HCT116 (cell line): ENCODE measurements around the gene OR5A2. TPM values are rescaled to one million over a fixed set of nuclear protein-coding genes. Genes with fewer than 3 reads are reported as not detected.

Experiments used
- ATAC-seq: fragments of 200-7000 bp; cut with Tn5 transposase; 2 replicates; pipeline ENCODE4 v1.9.1; 2020; ENCODE audit warnings: mild to moderate bottlenecking, moderate library complexity
- BruUV-seq: library from RNA; stranded (reverse); fragments of 400-500 nt; replicated peaks from 2 replicates; lab custom pipeline; 2021; lab: Mats Ljungman, UMichigan
- CTCF ChIA-PET: fragments of 300-600 bp; sonication (Branson Sonifier 250); formaldehyde crosslinking; loops from one replicate; lab custom pipeline; 2021; ENCODE audit warnings: antibody characterized with exemption; lab: Charles Lee
- POLR2A ChIA-PET: fragments of 300-600, 350-600 bp; sonication (Branson Sonifier 250); formaldehyde crosslinking; loops from one replicate; lab custom pipeline; 2021; ENCODE audit warnings: antibody characterized with exemption; lab: Charles Lee
- RAD21 ChIA-PET, 2 experiments: fragments of 300-600 bp; sonication (Branson Sonifier 250); formaldehyde crosslinking; loops; one replicate each; lab custom pipeline; 2023; ENCODE audit warnings: low total read pairs in 2 of 2; ENCODE audit not compliant: uncharacterized antibody in 2 of 2, unreplicated experiment in 2 of 2, low non-redundant PET in 1 of 2; lab: Charles Lee
- DNase-seq: peaks from one replicate; pipeline ENCODE4 v3.0.0-alpha.2; 2010; ENCODE audit warnings: low read depth, low spot score
- H2AFZ ChIP-seq: fragments of 200-600 bp; shearing (Covaris generic), sonication (generic); 2 replicates; pipeline ENCODE4 v1.6.1; 2017; ENCODE audit warnings: low read depth, mixed run types, mixed read lengths, antibody characterized with exemption, low read length; ENCODE audit not compliant: poor library complexity, severe bottlenecking
- H3K27ac ChIP-seq: 2 replicates; pipeline ENCODE4 v1.5.1; 2012; ENCODE audit warnings: low read depth, low read length
- H3K27me3 ChIP-seq: fragments of 200-600 bp; sonication (generic); 2 replicates; pipeline ENCODE4 v1.6.1; 2016; ENCODE audit warnings: mixed run types, low read length, mixed read lengths; ENCODE audit not compliant: insufficient read depth
- H3K36me3 ChIP-seq, 2 experiments: fragments of 200-500 bp in 1 of 2; fragments of 200-600 bp in 1 of 2; sonication (Bioruptor generic) in 1 of 2; sonication (generic) in 1 of 2; 2 replicates each; pipeline versions ENCODE4 v1.5.1 to v1.6.1; 2014 to 2016; ENCODE audit warnings: low read length in 2 of 2, inconsistent platforms in 1 of 2, mixed read lengths in 1 of 2, mixed run types in 1 of 2; ENCODE audit not compliant: insufficient read depth in 2 of 2, control insufficient read depth in 1 of 2
- H3K4me1 ChIP-seq, 2 experiments: fragments of 200-600 bp in 1 of 2; sonication (generic) in 1 of 2; 2 replicates each; pipeline versions ENCODE4 v1.5.1 to v1.6.1; 2012 to 2017; ENCODE audit warnings: low read length in 2 of 2, inconsistent platforms in 1 of 2, mild to moderate bottlenecking in 1 of 2, mixed read lengths in 1 of 2, mixed run types in 1 of 2, moderate library complexity in 1 of 2; ENCODE audit not compliant: insufficient read depth in 2 of 2, control insufficient read depth in 1 of 2
- H3K4me2 ChIP-seq: fragments of 200-600 bp; sonication (generic); 2 replicates; pipeline ENCODE4 v1.6.1; 2017; ENCODE audit warnings: mixed run types, low read length, mixed read lengths
- H3K4me3 ChIP-seq, 2 experiments: fragments of 200-600 bp in 1 of 2; sonication (generic) in 1 of 2; replicated peaks in 1 of 2; 2 replicates each; pipeline ENCODE4 v1.5.1; 2011 to 2016; ENCODE audit warnings: low read length in 2 of 2, control low read depth in 1 of 2, low read depth in 1 of 2, mild to moderate bottlenecking in 1 of 2, mixed read lengths in 1 of 2, mixed run types in 1 of 2
- H3K79me2 ChIP-seq: fragments of 200-600 bp; sonication (generic); 2 replicates; pipeline ENCODE4 v1.6.1; 2017; ENCODE audit warnings: mild to moderate bottlenecking, mixed run types, low read length, moderate library complexity, mixed read lengths; ENCODE audit not compliant: insufficient read depth
- H3K9ac ChIP-seq: fragments of 200-600 bp; sonication (generic); 2 replicates; pipeline ENCODE4 v1.6.1; 2016; ENCODE audit warnings: low read length, mixed read lengths
- H3K9me2 ChIP-seq: fragments of 200-600 bp; sonication (generic), shearing (Covaris generic); 2 replicates; pipeline ENCODE4 v1.6.1; 2017; ENCODE audit warnings: mixed run types, mild to moderate bottlenecking, moderate library complexity; ENCODE audit not compliant: insufficient read depth
- H3K9me3 ChIP-seq, 2 experiments: fragments of 200-500 bp in 1 of 2; fragments of 200-600 bp in 1 of 2; sonication (Bioruptor generic) in 1 of 2; sonication (generic) in 1 of 2; 2 replicates each; pipeline ENCODE4 v1.6.1; 2014 to 2017; ENCODE audit warnings: low read length in 2 of 2, mixed read lengths in 2 of 2, inconsistent platforms in 1 of 2, low read depth in 1 of 2, mild to moderate bottlenecking in 1 of 2, mixed run types in 1 of 2, moderate library complexity in 1 of 2; ENCODE audit not compliant: control insufficient read depth in 1 of 2, insufficient read depth in 1 of 2
- H4K20me1 ChIP-seq: fragments of 200-600 bp; sonication (generic), shearing (Covaris generic); 2 replicates; pipeline ENCODE4 v1.6.1; 2017; ENCODE audit warnings: mixed run types, mild to moderate bottlenecking, moderate library complexity; ENCODE audit not compliant: insufficient read depth
- CBX3 ChIP-seq: IDR thresholded peaks from 2 replicates; pipeline ENCODE4 v1.6.1; 2012; ENCODE audit warnings: low read depth
- CEBPB ChIP-seq: IDR thresholded peaks from 2 replicates; pipeline ENCODE4 v1.6.1; 2012; ENCODE audit warnings: low read depth
- EZH2phosphoT487 ChIP-seq: fragments of 200-600 bp; IDR thresholded peaks from 2 replicates; pipeline ENCODE4 v1.6.1; 2018; ENCODE audit warnings: antibody characterized with exemption, borderline replicate concordance
- FOSL1 ChIP-seq: IDR thresholded peaks from 2 replicates; pipeline ENCODE4 v1.6.1; 2012; ENCODE audit warnings: low read depth
- JUND ChIP-seq: IDR thresholded peaks from 2 replicates; pipeline ENCODE4 v1.6.1; 2012
- POLR2A ChIP-seq: IDR thresholded peaks from 2 replicates; pipeline ENCODE4 v1.7.0; 2011; ENCODE audit warnings: borderline replicate concordance; ENCODE audit not compliant: insufficient read depth, insufficient read length; ENCODE audit errors: extremely low read depth
- POLR2AphosphoS5 ChIP-seq: IDR thresholded peaks from 2 replicates; pipeline ENCODE4 v1.6.1; 2011; ENCODE audit warnings: mild to moderate bottlenecking, low read depth, low read length, moderate library complexity
- RAD21 ChIP-seq: IDR thresholded peaks from 2 replicates; pipeline ENCODE4 v1.6.1; 2012; ENCODE audit warnings: low read depth, mild to moderate bottlenecking
- SIN3A ChIP-seq: IDR thresholded peaks from 2 replicates; pipeline ENCODE4 v1.6.1; 2012; ENCODE audit warnings: low read depth
- SP1 ChIP-seq: IDR thresholded peaks from 2 replicates; pipeline ENCODE4 v1.6.1; 2012; ENCODE audit warnings: low read depth
- TCF7L2 ChIP-seq: IDR thresholded peaks from 2 replicates; pipeline ENCODE4 v1.7.0; 2011; ENCODE audit warnings: borderline replicate concordance, inconsistent platforms; ENCODE audit not compliant: insufficient read depth, insufficient read length; ENCODE audit errors: extremely low read depth
- YY1 ChIP-seq: IDR thresholded peaks from 2 replicates; pipeline ENCODE4 v1.6.1; 2011; ENCODE audit warnings: low read length, low read depth, moderate library complexity, mild to moderate bottlenecking; ENCODE audit not compliant: insufficient replicate concordance; ENCODE audit errors: extremely low read depth
- ZFX ChIP-seq: fragments of 450-650 bp; IDR thresholded peaks from 2 replicates; pipeline ENCODE4 v1.6.1; 2017
- ZNF274 ChIP-seq: fragments of 200-500 bp; sonication (Bioruptor generic); IDR thresholded peaks from 2 replicates; pipeline ENCODE4 v1.6.1; 2014; ENCODE audit warnings: mild to moderate bottlenecking, low read depth, low read length, inconsistent platforms
- intact Hi-C: fragments of 100-400 bp; cut with micrococcal nuclease; formaldehyde crosslinking; loops from 2 replicates; pipeline ENCODE4 v1.10.0; 2022
- total RNA-seq: library from RNA; stranded (reverse); gene quantifications from one replicate; pipeline ENCODE4 v1.2.1, GENCODE V29; 2021; ENCODE audit not compliant: unreplicated experiment
- TF ChIP-seq, protein P1 (sequence below): IDR thresholded peaks from 2 replicates; pipeline ENCODE4 v1.6.1; 2012
- TF ChIP-seq, protein P2 (sequence below): IDR thresholded peaks from 2 replicates; pipeline ENCODE4 v1.6.1; 2012; ENCODE audit warnings: low read depth
- TF ChIP-seq, protein P3 (sequence below), 3 experiments: fragments of 200-600 bp in 1 of 3; sonication (generic) in 1 of 3; IDR thresholded peaks in 2 of 3; conservative IDR thresholded peaks in 1 of 3; 2 replicates each; pipeline ENCODE4 v1.5.1; 2012 to 2017; ENCODE audit warnings: low read depth in 2 of 3, low read length in 2 of 3, antibody characterized with exemption in 1 of 3, borderline replicate concordance in 1 of 3, control low read depth in 1 of 3, mild to moderate bottlenecking in 1 of 3, mixed read lengths in 1 of 3, mixed run types in 1 of 3, moderate library complexity in 1 of 3; ENCODE audit not compliant: insufficient read depth in 1 of 3
- TF ChIP-seq, protein P4 (sequence below): IDR thresholded peaks from 2 replicates; pipeline ENCODE4 v1.6.1; 2011; ENCODE audit warnings: mild to moderate bottlenecking, low read length, moderate library complexity; ENCODE audit not compliant: insufficient replicate concordance; ENCODE audit errors: extremely low read depth

Gene OR5A2
- total RNA-seq, 1 experiment from 2014 or later = not detected

DNA sequence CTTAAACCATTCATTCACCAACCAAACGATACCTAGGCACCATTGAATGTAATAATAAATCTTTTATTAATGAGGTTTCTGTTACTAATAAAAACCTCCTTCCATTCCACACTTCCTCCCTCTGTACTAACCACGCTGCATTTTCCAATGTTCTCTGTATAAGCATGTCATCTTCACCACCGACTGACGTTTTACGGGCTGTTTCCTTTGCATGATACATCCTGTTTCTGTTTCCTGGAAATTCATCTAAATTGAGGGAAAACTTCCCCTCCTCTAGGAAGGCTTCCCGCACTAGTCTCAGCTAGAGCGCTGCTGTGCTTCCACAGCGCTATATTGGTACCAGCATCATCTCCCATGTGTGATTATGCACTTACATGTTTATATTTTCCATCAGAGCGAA is 49.0 kb upstream of the OR5A2 start (continued):
- TF ChIP-seq ZNF274 (no peak), TCF7L2 (no peak)

DNA sequence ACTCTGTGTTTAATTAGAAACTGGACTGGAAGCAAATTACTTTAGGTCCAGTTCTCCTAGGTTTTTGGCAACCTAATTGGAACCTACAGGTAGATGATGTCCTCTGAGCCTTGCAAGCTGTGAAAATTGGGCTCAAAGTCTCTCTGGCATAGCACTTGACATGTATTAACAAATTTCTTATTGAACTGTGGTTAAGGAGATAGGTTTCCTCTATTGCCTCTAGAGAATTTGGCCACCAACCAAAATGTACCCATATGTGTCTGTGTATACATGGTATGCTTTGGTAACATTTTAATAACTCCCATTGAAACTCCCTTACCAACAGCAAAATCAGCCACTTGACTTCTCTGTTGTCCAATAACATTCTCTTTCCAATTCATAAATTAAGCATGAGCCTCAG is 46.8 kb upstream of the OR5A2 start, which contains the start of gene OR4D10:
TSS of gene OR4D10 (plus strand) at position 301 of the 400 bp plus-strand sequence. CDS start 4,115 bp downstream, outside the sequence.
- RAD21 ChIA-PET = no interaction called here
- ATAC-seq (no peak), DNase-seq (no peak)
- no peak within 1 kb of the TSS for H3K9ac ChIP-seq
- no peak within 1 kb of the TSS for H3K27ac ChIP-seq
- TF ChIP-seq, protein P1, sequence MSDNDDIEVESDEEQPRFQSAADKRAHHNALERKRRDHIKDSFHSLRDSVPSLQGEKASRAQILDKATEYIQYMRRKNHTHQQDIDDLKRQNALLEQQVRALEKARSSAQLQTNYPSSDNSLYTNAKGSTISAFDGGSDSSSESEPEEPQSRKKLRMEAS = no peak
- TF ChIP-seq POLR2A = no peak
- TF ChIP-seq, protein P2, sequence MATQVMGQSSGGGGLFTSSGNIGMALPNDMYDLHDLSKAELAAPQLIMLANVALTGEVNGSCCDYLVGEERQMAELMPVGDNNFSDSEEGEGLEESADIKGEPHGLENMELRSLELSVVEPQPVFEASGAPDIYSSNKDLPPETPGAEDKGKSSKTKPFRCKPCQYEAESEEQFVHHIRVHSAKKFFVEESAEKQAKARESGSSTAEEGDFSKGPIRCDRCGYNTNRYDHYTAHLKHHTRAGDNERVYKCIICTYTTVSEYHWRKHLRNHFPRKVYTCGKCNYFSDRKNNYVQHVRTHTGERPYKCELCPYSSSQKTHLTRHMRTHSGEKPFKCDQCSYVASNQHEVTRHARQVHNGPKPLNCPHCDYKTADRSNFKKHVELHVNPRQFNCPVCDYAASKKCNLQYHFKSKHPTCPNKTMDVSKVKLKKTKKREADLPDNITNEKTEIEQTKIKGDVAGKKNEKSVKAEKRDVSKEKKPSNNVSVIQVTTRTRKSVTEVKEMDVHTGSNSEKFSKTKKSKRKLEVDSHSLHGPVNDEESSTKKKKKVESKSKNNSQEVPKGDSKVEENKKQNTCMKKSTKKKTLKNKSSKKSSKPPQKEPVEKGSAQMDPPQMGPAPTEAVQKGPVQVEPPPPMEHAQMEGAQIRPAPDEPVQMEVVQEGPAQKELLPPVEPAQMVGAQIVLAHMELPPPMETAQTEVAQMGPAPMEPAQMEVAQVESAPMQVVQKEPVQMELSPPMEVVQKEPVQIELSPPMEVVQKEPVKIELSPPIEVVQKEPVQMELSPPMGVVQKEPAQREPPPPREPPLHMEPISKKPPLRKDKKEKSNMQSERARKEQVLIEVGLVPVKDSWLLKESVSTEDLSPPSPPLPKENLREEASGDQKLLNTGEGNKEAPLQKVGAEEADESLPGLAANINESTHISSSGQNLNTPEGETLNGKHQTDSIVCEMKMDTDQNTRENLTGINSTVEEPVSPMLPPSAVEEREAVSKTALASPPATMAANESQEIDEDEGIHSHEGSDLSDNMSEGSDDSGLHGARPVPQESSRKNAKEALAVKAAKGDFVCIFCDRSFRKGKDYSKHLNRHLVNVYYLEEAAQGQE = no peak
- TF ChIP-seq CBX3 = no peak
- TF ChIP-seq EZH2phosphoT487 = no peak
- TF ChIP-seq, protein P3, sequence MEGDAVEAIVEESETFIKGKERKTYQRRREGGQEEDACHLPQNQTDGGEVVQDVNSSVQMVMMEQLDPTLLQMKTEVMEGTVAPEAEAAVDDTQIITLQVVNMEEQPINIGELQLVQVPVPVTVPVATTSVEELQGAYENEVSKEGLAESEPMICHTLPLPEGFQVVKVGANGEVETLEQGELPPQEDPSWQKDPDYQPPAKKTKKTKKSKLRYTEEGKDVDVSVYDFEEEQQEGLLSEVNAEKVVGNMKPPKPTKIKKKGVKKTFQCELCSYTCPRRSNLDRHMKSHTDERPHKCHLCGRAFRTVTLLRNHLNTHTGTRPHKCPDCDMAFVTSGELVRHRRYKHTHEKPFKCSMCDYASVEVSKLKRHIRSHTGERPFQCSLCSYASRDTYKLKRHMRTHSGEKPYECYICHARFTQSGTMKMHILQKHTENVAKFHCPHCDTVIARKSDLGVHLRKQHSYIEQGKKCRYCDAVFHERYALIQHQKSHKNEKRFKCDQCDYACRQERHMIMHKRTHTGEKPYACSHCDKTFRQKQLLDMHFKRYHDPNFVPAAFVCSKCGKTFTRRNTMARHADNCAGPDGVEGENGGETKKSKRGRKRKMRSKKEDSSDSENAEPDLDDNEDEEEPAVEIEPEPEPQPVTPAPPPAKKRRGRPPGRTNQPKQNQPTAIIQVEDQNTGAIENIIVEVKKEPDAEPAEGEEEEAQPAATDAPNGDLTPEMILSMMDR (IDR thresholded peaks at IDR 0.05 in 2 of 3, conservative IDR thresholded peaks at IDR 0.05 in 1 of 3; ENCODE audit: borderline replicate concordance in 1 of 3, insufficient read depth in 1 of 3, low read depth in 2 of 3, low read length in 2 of 3) = no peak
- TF ChIP-seq SIN3A = no peak
- TF ChIP-seq JUND = no peak
- TF ChIP-seq ZFX = no peak
- TF ChIP-seq, protein P4, sequence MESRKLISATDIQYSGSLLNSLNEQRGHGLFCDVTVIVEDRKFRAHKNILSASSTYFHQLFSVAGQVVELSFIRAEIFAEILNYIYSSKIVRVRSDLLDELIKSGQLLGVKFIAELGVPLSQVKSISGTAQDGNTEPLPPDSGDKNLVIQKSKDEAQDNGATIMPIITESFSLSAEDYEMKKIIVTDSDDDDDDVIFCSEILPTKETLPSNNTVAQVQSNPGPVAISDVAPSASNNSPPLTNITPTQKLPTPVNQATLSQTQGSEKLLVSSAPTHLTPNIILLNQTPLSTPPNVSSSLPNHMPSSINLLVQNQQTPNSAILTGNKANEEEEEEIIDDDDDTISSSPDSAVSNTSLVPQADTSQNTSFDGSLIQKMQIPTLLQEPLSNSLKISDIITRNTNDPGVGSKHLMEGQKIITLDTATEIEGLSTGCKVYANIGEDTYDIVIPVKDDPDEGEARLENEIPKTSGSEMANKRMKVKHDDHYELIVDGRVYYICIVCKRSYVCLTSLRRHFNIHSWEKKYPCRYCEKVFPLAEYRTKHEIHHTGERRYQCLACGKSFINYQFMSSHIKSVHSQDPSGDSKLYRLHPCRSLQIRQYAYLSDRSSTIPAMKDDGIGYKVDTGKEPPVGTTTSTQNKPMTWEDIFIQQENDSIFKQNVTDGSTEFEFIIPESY = no peak
- TF ChIP-seq POLR2AphosphoS5 = no peak
- no peak for TF ChIP-seq RAD21
- no peak for TF ChIP-seq YY1
- no peak for TF ChIP-seq SP1
- TF ChIP-seq ZNF274 = no peak
- no peak for TF ChIP-seq FOSL1
- TF ChIP-seq CEBPB = no peak
- BruUV-seq = no TSS peak
- no peaks in the 10 kb centered on the region for H4K20me1 ChIP-seq
- CTCF ChIA-PET = no interaction called here
- no peaks in the 10 kb centered on the region for H3K27me3 ChIP-seq
- no peak within 1 kb of the TSS for H3K4me2 ChIP-seq
- H2AFZ ChIP-seq = no peak within 1 kb of the TSS
- H3K4me1 ChIP-seq = no peaks in the 10 kb centered on the region
- no peaks in the 10 kb centered on the region for H3K9me2 ChIP-seq
- H3K9me3 ChIP-seq = no peaks in the 10 kb centered on the region
- H3K36me3 ChIP-seq = no peaks in the 10 kb centered on the region
- intact Hi-C loops = no loop called here
- no peak within 1 kb of the TSS for H3K4me3 ChIP-seq
- no peaks in the 10 kb centered on the region for H3K79me2 ChIP-seq
- POLR2A ChIA-PET = no interaction called here
